ENCODE data around the gene FHAD1. TPM values are rescaled to one million over a fixed set of nuclear protein-coding genes. Genes with fewer than 3 reads are reported as not detected.
"Not testable (repeated sequence)": the region's sequence is repeated elsewhere in the genome, so short reads cannot be mapped to it uniquely, and the experiment has no call there.

Gene FHAD1
- total RNA-seq, 1 experiment from 2014 or later = 0.87 TPM

DNA sequence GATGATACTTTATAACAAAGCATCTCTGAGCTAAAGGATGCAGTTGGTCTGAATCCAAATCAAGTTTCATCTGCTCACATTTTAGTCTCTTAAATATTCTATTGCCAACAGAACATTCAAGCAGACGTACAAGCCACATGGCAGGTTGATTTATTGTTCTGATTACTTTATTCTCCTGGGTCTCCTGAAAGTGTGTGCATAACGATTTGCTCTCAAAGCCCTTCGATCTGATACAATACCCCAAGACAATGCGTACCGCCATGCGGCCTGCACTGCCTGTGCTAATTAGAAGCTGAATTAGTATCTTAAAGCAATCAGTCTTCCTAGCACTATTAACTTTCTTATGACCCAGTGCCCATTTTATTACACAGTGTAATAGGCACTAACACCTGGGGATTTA is 56.9 kb downstream of the FHAD1 start:
- no peak for DNase-seq (ENCODE audit: low read depth)

DNA sequence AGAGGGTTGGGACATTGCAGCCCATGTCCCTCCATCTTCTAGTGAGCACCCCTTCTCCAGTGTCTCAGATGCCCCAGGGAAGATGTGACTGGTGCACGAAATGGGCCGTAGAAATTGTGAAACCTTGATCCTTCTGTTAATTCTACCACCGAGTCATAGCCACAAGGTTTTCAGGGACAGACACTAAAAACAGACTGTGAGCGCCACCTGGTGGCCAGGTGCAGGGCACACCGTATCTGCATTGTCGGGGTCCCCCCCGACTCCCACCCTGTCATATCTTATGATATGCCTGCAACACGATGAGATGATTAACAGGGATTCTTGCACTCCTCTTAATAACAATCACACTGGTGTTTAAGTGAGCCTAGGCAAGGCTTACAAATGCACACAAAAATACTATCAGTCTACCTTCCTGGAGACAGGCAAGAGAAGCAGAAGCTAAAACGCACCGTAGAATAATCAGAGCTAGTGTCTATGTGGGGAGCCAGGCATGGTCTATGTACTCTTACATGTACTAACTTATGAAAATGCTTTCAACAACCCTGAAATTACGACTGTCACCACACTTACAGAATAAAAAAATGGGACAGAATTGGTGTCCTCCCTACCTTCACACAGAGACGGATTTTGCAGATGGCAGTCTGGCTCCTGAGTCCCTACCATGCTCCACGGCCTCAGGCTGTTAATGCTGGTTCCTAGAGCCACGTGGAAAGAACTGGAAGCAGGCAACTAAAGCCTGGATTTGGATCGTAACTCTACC is 57.9 kb downstream of the FHAD1 start:
- no peak for DNase-seq (ENCODE audit: low read depth)

DNA sequence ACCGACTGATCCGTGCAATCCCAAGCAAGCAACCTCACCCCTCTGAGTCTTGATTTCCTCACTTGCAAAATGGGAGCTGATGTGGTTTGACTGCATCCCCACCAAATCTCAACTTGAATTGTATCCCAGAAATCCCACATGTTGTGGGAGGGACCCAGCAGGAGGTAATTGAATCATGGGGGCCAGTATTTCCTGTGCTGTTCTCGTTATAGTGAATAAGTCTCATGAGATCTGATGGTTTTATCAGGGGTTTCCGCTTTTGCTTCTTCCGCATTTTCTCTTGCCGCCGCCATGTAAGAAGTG is 58.4 kb downstream of the FHAD1 start:
- DNase-seq (ENCODE audit: low read depth) = peak; percentile 46

- not testable (repeated sequence) for DNase-seq (ENCODE audit: low read depth)
These were observed 59.3 kb downstream of the FHAD1 start for GRCh38 chr1:15306352-15306751.

DNA sequence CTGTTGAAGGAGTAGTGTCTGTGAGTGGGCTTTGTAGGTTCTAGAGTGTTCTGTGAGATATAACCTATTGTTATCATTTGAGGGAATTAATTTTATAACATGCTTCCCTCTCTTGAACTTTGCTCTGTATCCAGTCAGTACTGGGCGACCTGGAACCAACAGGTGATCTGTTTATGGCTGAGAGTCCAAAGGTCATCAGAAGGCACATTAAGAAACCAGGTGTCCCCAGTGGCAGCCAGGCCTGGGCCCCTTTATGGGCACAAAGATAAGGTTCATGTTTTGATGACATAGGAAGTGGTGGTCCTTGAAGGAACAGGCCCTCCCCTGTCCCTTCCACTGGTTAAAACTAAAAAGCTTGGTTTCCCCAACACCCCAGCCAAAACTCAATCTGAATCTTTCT is 61.1 kb downstream of the FHAD1 start:
- DNase-seq (ENCODE audit: low read depth) = no peak

GRCh38 chr1:15308621-15309027 is 61.6 kb downstream of the FHAD1 start:
- no peak for DNase-seq (ENCODE audit: low read depth)

GRCh38 chr1:15309687-15310086 is 62.7 kb downstream of the FHAD1 start:
- DNase-seq (ENCODE audit: low read depth) = no peak

- no peak for DNase-seq (ENCODE audit: low read depth)
These were observed 63.5 kb downstream of the FHAD1 start for GRCh38 chr1:15310544-15310943.

GRCh38 chr1:15311122-15311822 is 64.2 kb downstream of the FHAD1 start:
- no peak for DNase-seq (ENCODE audit: low read depth)

DNA sequence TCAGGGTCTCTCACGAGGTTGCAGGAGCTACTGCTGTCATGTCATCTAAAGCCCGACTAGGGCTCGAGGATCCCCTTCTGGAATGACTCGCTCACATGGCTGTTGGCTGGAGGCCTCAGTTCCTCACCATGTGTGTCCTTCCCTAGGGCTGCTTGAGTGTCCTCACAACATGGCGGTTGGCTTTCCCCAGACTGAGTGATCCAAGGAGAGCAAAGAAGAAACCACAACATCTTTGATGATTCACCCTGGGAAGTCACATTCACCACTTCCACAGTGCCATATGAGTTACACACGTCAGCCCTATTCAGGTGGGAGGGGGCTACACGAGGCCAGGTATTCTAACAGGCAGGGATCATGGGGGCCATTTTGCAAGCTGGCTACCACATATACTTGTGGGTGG is 64.9 kb downstream of the FHAD1 start:
- peak; percentile 71 for DNase-seq (ENCODE audit: low read depth)

GRCh38 chr1:15312626-15313411 is 65.8 kb downstream of the FHAD1 start:
- no peak for DNase-seq (ENCODE audit: low read depth)

- DNase-seq (ENCODE audit: low read depth) = no peak
These were observed 67.6 kb downstream of the FHAD1 start for GRCh38 chr1:15314328-15315281.

DNA sequence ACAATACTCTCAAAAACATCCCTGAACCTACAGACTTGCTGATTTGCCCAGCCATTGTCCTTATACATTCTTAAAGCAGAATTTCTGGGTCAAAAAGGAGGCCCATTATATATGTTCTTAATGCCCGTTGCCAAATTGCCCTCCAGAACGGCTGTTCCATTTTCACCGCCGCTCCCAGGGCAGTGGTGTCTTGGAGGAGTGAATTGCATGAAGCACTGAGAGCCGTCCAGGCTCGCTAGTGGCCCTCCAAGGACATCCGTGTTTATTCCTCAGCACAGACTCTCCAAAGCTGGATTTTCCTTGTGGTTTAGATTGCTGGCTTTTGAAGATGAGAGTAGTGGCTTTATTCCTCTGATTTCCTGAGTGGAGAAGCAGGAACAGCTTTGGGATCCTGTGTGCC is 68.8 kb downstream of the FHAD1 start:
- DNase-seq (ENCODE audit: low read depth) = no peak

GRCh38 chr1:15316510-15316909 is 69.5 kb downstream of the FHAD1 start:
- DNase-seq (ENCODE audit: low read depth) = no peak

- no peak for DNase-seq (ENCODE audit: low read depth)
These were observed 73.2 kb downstream of the FHAD1 start for GRCh38 chr1:15320267-15320666.

DNA sequence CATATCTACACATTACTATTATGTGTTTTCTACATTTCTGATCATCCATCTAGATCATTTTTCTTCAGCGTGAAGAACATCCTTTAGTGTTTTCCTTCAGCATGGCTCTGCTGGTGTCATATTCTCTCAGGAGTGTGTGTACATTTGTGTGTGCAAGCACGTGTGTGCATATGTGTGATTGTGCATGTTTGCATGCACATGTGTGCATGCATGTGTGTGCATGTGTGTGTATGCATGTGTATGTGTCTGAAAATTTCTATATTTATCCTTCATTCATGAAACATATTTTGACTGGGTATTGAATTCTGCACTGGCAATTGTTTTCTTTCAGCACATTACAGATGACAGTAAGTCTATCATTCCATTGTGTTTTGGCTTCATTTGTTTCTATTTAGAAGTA is 74.6 kb downstream of the FHAD1 start:
- DNase-seq (ENCODE audit: low read depth) = no peak

GRCh38 chr1:15322648-15323350 is 75.8 kb downstream of the FHAD1 start:
- no peak for DNase-seq (ENCODE audit: low read depth)

GRCh38 chr1:15323351-15323988 is 76.4 kb downstream of the FHAD1 start:
- peak; percentile 77 for DNase-seq (ENCODE audit: low read depth)

DNA sequence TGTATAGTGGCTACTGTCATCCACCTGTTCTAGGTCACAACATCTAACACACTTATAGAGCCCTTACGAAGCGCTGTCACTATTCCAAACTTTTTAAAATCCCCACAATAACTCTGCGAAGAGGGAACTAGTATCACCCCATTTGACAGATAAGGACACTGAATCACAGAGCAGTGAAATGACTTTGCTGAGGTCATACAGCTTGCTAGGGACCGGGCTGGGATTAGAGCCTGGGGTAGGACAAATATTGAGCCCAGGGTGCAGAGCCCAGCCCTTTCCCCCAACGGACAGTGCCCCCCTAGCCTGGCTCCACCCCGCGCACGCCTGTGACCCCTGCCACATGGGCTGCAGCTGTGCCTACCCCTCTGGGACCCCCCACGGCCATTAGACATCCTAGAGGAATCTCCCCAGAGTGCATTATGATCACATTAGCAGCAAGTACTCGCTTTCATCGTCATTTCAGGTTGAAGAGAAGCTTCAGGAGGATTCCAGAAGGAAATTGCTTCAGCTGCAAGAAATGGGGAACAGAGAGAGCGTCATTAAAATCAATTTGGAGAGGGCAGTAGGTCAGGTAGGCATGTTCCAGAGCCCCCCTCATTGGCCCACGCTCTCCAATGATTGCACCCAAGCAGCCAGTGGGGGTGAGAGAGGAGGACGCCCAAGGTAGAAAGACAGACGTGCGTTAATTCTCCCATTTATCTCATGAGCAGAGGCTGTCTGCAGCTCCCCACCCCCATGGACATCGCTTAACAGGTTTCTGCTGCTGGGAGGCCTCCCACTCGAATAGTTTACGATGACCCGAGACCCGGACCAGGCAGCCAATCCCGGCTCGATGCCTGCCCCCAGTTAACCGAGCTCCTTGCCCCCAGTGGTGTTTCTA is 77.2 kb downstream of the FHAD1 start:
- no peak for DNase-seq (ENCODE audit: low read depth)
